ENCODE measurements around the gene TIGD7. TPM values are rescaled to one million over a fixed set of nuclear protein-coding genes. Genes with fewer than 3 reads are reported as not detected.

TIGD7 gene
- total and polyA plus RNA-seq, 10 donors = 3.6 to 12.0 (median 7.2) TPM

- peaks cover 21 to 100% (median 100%) of the 10 kb centered on the region in 8 donors for H3K9me3 ChIP-seq
Observed at GRCh38 chr16:3292604-3293003, 12.6 kb downstream of the TIGD7 start.

GRCh38 chr16:3289998-3290673, 15.1 kb downstream of the TIGD7 start:
- WGBS, 5 donors = 95 to 98% (median 98%) methylated on average over 16 of the region's 16 CpGs
- TF ChIP-seq POLR2A (IDR thresholded peaks at IDR 0.05) (no peak), CTCF (IDR thresholded peaks at IDR 0.05 in 8 of 11, conservative IDR thresholded peaks at IDR 0.05 in 3 of 11) (no peak), POLR2AphosphoS5 (IDR thresholded peaks at IDR 0.05) (no peak)
- Histone ChIP-seq H3K27ac (no peak overlapping the region), H3K36me3 (peaks cover 23 to 99% (median 81%) of the 10 kb centered on the region in 6 donors), H3K27me3 (replicated peaks in 1 of 7) (no peaks in the 10 kb centered on the region), H3K9me3 (peaks cover 20 to 100% (median 96%) of the 10 kb centered on the region in 8 donors), H3K4me1 (peaks cover 5 to 14% (median 10%) of the 10 kb centered on the region in 6 donors), H3K4me3 (peak overlapping the region in 1 of 8 donors; percentile 31)
- intact Hi-C loops (cut with DNase I; ENCODE audit: low total_unique reads) = loop anchor here (10.0 kb wide), 1 partner anchor 215 kb away; the partner anchor contains the start of gene CLUAP1
- DNase-seq = no peak

More at GRCh38 chr16:3292604-3293003, 12.6 kb downstream of the TIGD7 start:
- no peak for DNase-seq
- Histone ChIP-seq H3K4me3 (no peak overlapping the region), H3K27ac (no peak overlapping the region), H3K36me3 (peaks cover 23 to 95% (median 57%) of the 10 kb centered on the region in 6 donors), H3K4me1 (no peaks in the 10 kb centered on the region), H3K27me3 (replicated peaks in 1 of 7) (no peaks in the 10 kb centered on the region)
- WGBS, 5 donors = 96 to 98% (median 98%) methylated on average over 3 of the region's 3 CpGs
- TF ChIP-seq POLR2A (IDR thresholded peaks at IDR 0.05) = no peak
- TF ChIP-seq POLR2AphosphoS5 (IDR thresholded peaks at IDR 0.05) = no peak
- TF ChIP-seq CTCF (IDR thresholded peaks at IDR 0.05 in 8 of 11, conservative IDR thresholded peaks at IDR 0.05 in 3 of 11) = no peak
- intact Hi-C loops (cut with DNase I; ENCODE audit: low total_unique reads) = no loop called here

- Histone ChIP-seq H3K4me1 (peaks cover 17 to 46% (median 37%) of the 10 kb centered on the region in 6 donors), H3K36me3 (peaks cover 17 to 57% (median 49%) of the 10 kb centered on the region in 6 donors), H3K9me3 (peaks cover 6 to 56% (median 46%) of the 10 kb centered on the region in 8 donors), H3K27ac (no peak overlapping the region), H3K4me3 (peak overlapping the region in 5 of 8 donors; percentile 79 to 97 (median 95)), H3K27me3 (replicated peaks in 1 of 7) (no peaks in the 10 kb centered on the region)
- no peak for DNase-seq
- WGBS, 5 donors = 89 to 97% (median 91%) methylated on average over 6 of the region's 6 CpGs
- intact Hi-C loops (cut with DNase I; ENCODE audit: low total_unique reads) = loop anchor here (10.0 kb wide), 1 partner anchor 220 kb away; the partner anchor contains the start of gene CLUAP1
- TF ChIP-seq POLR2AphosphoS5 (IDR thresholded peaks at IDR 0.05) (no peak), POLR2A (IDR thresholded peaks at IDR 0.05) (no peak), CTCF (IDR thresholded peaks at IDR 0.05 in 8 of 11, conservative IDR thresholded peaks at IDR 0.05 in 3 of 11) (no peak)
Observed at GRCh38 chr16:3285131-3285530, 20.1 kb downstream of the TIGD7 start.

Data from spleen (tissue), 11 donors.